Adrenal gland (tissue), 5 donors: ENCODE measurements around the gene EIF3D.

Source experiments
- CTCF ChIP-seq, 6 experiments: fragments of 450-650 bp in 4 of 6; fragments of 200-600 bp in 2 of 6; sonication (generic) in 1 of 6; IDR thresholded peaks; 1 replicate in 5 of 6; 2 replicates in 1 of 6; pipeline versions ENCODE4 v1.5.1 to v1.8.0; 2016 to 2021; ENCODE audit warnings: antibody characterized with exemption in 6 of 6, mild to moderate bottlenecking in 2 of 6, moderate library complexity in 1 of 6
- POLR2A ChIP-seq, 2 donors: fragments of 450-650 bp; IDR thresholded peaks; one replicate each; pipeline ENCODE4 v1.6.1; 2017; ENCODE audit warnings: antibody characterized with exemption in 2 of 2, mild to moderate bottlenecking in 2 of 2, moderate library complexity in 1 of 2
- donor health status: DM: no; HTN: no; CAD: no.

- no peak for TF ChIP-seq CTCF (IDR thresholded peaks at IDR 0.05)
- TF ChIP-seq POLR2A (IDR thresholded peaks at IDR 0.05): peak in 1 of 2 donors; percentile 73
These were observed 63.5 kb downstream of the EIF3D start for GRCh38 chr22:36465232-36466021.
